Lower leg skin (tissue), 3 donors: ENCODE data around the gene TMA7.

Source experiments
- CTCF ChIP-seq, 3 donors: fragments of 450-650 bp; IDR thresholded peaks; one replicate each; pipeline ENCODE4 v1.5.1; 2016; ENCODE audit warnings: antibody characterized with exemption in 3 of 3, mild to moderate bottlenecking in 3 of 3, moderate library complexity in 2 of 3
- POLR2A ChIP-seq, 2 donors: fragments of 450-650 bp; IDR thresholded peaks; one replicate each; pipeline ENCODE4 v1.6.1; 2016 to 2017; ENCODE audit warnings: antibody characterized with exemption in 2 of 2, mild to moderate bottlenecking in 1 of 2, moderate library complexity in 1 of 2

- TF ChIP-seq CTCF (IDR thresholded peaks at IDR 0.05): no peak
- TF ChIP-seq POLR2A (IDR thresholded peaks at IDR 0.05): no peak
These were observed 9.4 kb upstream of the TMA7 start for GRCh38 chr3:48430708-48431101.
